ENCODE data around the gene CFAP210. TPM values are rescaled to one million over a fixed set of nuclear protein-coding genes. Genes with fewer than 3 reads are reported as not detected.

The CFAP210 gene, protein sequence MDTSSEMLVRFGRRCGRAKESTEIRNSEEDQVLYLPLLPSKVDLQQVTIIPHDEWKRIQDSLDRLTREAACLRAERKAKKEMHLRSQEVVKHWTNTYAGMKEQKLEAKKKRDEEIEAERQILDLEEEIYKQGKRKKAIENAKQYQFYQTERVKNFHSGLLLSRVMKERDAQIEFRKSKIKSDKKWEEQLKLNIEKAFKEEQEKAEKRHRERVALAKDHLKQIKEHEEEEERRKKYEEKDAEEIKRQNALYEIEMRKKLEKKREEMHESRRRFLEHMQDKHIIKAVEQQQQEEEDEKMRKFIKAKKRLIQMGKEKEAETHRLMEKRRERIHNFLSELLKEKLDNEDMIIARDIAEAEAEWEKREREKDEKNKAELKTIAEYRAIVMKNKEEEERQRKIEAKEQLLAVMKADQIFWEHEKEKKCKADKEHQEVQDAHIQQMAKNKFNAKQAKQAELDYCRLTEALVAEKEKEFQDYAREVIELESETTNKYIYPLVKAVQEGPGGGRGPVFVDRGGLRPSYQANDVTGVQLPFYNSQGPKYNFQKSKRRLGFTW
- total RNA-seq, result not detected

DNA sequence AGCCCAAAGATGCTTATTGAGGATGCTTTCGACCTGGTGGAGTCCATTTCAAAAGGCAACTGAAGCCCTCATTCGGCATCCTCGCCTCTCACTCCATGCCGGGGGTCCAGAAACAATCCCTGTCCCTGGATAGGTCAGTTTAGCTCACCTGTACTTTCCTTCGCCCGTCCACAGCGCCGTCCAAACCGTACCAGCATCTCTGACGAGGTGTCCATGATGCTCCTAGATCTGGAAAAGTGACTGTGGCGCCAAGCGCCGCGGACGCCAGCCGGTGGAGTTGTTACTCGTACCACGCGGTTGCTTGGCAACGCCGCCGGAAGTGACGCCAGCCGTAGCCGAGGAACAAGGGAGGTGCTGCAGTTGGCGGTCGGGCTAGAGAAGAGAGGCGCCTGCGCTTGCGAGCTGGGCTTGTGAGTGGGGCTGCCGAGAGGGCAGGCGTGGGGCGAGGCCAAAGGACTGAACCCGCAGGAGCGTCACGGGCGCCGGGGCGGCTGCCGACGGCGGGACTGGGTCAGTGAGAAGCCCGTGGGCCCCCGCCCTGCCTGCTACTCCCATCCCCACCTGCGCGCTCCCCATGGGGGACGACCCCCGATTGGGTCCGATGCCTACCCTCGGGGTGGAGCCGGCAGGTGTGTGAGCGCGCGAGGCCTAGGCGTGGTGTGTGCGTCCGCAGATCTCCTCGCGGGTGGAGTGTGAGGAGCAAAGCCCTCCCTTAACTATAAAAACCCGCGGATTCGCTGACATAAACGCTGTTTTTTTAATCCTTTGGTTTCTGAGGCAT lies at the start of gene CFAP210, which contains the start of gene PHOSPHO2:
TSS of gene CFAP210 (minus strand) at position 293 of the 781 bp plus-strand sequence. CDS start at position 215, 78 bp downstream.
TSS of gene PHOSPHO2 (plus strand) at position 357 of the 781 bp plus-strand sequence. CDS start 6,503 bp downstream, outside the sequence.
- peak within 1 kb of the TSS; percentile 92 for H3K27ac Mint-ChIP-seq
- H3K36me3 Mint-ChIP-seq, result peaks cover 12% of the 10 kb centered on the region
- peaks cover 3% of the 10 kb centered on the region for H3K27me3 Mint-ChIP-seq
- peak within 1 kb of the TSS; percentile 97 for H3K4me3 Mint-ChIP-seq
- H3K4me1 Mint-ChIP-seq, result peaks cover 11% of the 10 kb centered on the region
- DNase-seq, result peak; percentile 97
- peaks cover 10% of the 10 kb centered on the region for H3K9me3 Mint-ChIP-seq

DNA sequence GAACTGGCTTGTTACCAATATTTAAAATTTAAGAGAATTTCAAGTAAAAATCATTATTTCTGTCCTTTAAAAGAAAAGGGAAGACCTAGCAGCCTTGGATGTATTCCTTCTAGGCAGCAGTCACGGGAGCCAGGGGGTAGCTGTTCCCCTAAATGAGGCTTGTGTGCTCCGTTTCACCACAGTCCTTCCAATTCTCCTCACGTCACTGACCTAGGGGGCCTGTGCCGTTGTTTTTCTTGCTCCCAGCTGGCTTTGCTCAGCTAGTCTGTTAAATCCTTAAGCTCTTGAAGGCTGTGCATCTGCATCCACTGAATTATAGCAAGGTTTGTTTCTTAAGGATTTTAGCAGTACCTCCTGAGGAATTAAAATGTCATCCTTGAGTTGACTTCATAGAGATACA lies 49.3 kb upstream of the CFAP210 start:
- no peaks in the 10 kb centered on the region for H3K4me1 Mint-ChIP-seq
- no peaks in the 10 kb centered on the region for H3K9me3 Mint-ChIP-seq
- peaks cover 35% of the 10 kb centered on the region for H3K36me3 Mint-ChIP-seq
- H3K4me3 Mint-ChIP-seq, result no peak overlapping the region
- H3K27ac Mint-ChIP-seq, result no peak overlapping the region
- DNase-seq, result no peak
- peaks cover 4% of the 10 kb centered on the region for H3K27me3 Mint-ChIP-seq

DNA sequence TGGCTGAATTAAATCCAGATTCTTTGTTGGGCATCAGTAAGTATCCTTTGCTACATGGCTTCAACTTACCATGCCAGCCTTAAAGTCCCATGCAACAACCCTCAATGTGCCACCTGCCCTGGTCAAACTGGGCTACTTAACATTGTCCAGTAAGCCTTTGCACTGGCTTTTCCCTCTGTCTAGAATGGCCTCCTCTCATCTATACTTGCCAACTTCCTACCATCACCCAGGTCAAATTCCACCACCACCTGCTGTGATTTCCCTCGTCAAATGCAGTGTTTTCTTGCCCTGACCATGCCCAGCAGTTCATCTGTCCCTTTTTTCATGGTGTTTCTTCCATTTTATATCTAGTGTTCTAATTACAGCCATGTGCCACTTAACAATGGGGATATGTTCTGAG lies 45.1 kb upstream of the CFAP210 start:
- Mint-ChIP-seq H3K36me3 (peaks cover 28% of the 10 kb centered on the region), H3K27ac (no peak overlapping the region), H3K4me1 (peaks cover 13% of the 10 kb centered on the region), H3K9me3 (no peaks in the 10 kb centered on the region), H3K27me3 (peaks cover 9% of the 10 kb centered on the region), H3K4me3 (no peak overlapping the region)
- no peak for DNase-seq

DNA sequence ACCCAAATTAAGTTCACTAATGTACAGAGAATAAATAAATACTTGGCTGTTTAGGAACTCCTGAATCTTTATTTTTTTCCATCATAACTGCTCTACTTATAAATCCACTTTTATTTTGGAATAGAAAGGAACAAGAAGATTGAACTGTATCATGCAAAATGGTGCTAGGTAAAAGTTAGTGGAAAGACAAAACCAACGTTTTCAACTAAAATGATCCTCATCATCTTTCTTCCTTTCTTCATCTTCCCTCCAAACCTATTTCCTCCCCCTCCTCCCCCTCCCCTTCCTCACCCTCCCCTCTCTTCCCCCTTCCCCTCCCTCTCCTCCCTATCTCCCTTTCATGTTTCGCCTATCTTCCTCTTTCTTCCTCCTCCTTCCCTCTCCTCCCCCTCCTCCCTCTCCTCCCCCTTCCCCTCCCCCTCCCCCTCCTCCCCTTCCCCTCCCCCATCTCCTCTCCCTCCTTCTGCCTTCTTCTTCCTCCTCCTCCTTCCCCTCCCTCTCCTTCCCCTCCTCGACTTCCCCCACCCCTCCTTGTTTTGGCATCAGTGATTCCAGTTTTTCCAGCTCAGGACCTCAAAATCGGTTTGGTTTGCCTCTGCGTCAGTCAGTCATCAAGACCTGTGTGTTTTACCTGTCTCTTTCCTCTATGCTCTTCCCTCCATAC lies 44.5 kb upstream of the CFAP210 start:
- Mint-ChIP-seq H3K27ac (no peak overlapping the region), H3K27me3 (peaks cover 9% of the 10 kb centered on the region), H3K36me3 (peaks cover 23% of the 10 kb centered on the region), H3K9me3 (no peaks in the 10 kb centered on the region), H3K4me1 (peaks cover 13% of the 10 kb centered on the region), H3K4me3 (no peak overlapping the region)
- no peak for DNase-seq

DNA sequence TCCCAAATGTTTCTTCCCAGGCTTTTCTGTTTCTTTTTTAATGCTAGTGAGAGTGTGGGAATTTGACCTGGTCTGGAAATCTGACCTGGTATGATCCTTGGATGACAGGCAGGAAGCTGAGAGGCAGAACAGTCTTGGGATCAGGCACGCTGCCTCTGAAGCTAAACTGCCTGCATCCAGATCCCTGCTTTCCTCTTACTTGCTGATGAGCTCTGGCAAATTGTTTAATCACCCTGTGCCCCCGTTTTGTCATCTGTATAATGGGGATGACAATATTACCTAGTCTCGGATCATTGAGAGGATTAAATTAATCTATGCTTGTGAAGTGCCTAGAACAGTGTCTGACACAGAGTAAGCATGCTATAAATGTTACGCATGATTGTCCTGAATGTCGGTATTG lies 42.7 kb upstream of the CFAP210 start:
- no peak for DNase-seq
- H3K9me3 Mint-ChIP-seq, result no peaks in the 10 kb centered on the region
- H3K36me3 Mint-ChIP-seq, result peaks cover 22% of the 10 kb centered on the region
- H3K27me3 Mint-ChIP-seq, result peaks cover 24% of the 10 kb centered on the region
- H3K4me1 Mint-ChIP-seq, result peaks cover 22% of the 10 kb centered on the region
- no peak overlapping the region for H3K4me3 Mint-ChIP-seq
- no peak overlapping the region for H3K27ac Mint-ChIP-seq

DNA sequence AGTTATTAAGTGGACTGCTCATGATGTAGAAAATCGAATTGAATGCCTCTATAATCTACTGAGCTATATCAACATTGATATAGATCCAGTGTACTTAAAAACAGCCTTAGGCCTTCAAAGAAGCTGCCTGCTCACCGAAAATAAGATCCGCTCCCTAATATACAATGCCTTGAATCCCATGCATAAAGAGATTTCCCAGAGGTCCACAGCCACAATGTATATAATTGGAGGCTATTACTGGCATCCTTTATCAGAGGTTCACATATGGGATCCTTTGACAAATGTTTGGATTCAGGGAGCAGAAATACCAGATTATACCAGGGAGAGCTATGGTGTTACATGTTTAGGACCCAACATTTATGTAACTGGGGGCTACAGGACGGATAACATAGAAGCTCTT lies 41.4 kb upstream of the CFAP210 start:
- DNase-seq, result no peak
- peaks cover 24% of the 10 kb centered on the region for H3K27me3 Mint-ChIP-seq
- H3K36me3 Mint-ChIP-seq, result peaks cover 19% of the 10 kb centered on the region
- H3K9me3 Mint-ChIP-seq, result no peaks in the 10 kb centered on the region
- H3K4me1 Mint-ChIP-seq, result peaks cover 22% of the 10 kb centered on the region
- H3K4me3 Mint-ChIP-seq, result peak overlapping the region; percentile 42
- no peak overlapping the region for H3K27ac Mint-ChIP-seq

DNA sequence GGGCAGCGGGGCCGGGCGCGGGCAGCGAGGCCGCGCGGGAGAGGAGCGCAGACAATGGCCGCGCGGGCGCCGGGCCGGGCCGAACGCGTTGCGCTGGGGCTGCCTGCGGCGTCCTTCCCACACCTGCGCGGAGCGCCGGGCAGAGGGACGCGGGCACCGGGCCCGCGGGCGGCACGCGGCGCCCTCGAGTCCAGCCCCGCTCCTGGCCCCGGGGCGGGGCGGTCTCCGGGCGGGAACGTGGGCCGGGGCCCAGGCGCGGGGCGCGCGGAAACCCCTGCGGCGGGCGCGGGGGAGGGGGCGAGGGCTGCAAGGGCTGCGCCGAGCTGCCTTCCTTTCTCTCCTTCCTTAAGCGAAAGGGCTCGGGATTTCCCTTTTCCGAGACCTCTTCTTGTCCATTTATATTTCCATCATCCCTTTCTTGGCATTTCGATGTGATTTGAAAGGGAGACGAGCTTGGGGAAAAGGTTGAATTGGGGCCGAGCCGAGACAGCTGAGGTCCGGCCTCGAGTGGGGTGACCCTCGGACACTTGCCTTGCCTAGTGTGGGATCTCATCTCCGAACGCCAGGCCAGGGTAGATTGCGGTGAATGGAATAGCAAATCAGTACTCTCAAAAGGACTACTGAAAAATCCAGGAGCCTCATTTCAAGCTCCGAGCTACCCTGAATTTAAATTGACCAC lies 40.1 kb upstream of the CFAP210 start:
- H3K27ac Mint-ChIP-seq, result peak overlapping the region; percentile 69
- peaks cover 11% of the 10 kb centered on the region for H3K36me3 Mint-ChIP-seq
- peak overlapping the region; percentile 77 for H3K4me3 Mint-ChIP-seq
- no peaks in the 10 kb centered on the region for H3K9me3 Mint-ChIP-seq
- peaks cover 24% of the 10 kb centered on the region for H3K27me3 Mint-ChIP-seq
- peak; percentile 52 for DNase-seq
- H3K4me1 Mint-ChIP-seq, result peaks cover 22% of the 10 kb centered on the region

DNA sequence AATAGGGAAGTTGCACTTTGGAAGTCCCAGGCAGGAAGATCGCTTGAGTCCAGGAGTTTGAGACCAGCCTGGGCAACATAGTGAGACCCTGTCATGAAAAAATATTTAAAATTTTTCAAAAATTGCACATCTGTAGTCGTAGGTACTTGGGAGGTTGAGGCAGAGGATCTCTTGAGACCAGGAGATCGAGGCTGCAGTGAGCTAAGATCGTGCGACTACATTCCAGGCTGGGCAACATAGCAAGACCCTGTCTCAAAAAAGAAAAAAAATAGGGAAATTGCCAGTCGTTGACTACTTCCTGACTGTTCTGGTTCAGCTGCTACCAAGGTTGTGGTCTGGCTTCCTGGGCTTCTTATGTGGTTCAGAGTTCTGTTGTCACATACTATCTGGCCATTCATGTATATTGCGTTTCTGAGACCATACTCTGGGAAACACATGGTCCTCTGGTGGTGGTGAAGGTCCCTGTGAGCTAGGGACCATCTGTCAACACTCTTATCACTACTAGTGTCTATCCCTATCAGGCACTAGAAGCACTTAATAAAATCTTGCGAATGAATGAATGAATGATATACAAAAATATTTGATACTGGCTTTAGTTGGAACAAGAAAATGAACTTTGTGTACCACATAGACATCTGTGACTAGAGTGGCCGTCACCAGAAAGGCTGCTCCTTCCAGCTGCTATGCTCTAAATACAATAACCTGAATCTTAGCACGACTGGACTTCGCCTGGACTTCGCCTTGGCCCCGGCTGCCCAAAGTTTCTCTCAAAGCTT lies 38.6 kb upstream of the CFAP210 start:
- Mint-ChIP-seq H3K27me3 (peaks cover 20% of the 10 kb centered on the region), H3K4me1 (peaks cover 22% of the 10 kb centered on the region), H3K4me3 (peak overlapping the region; percentile 85), H3K27ac (peak overlapping the region; percentile 77), H3K36me3 (peaks cover 7% of the 10 kb centered on the region), H3K9me3 (no peaks in the 10 kb centered on the region)
- no peak for DNase-seq

DNA sequence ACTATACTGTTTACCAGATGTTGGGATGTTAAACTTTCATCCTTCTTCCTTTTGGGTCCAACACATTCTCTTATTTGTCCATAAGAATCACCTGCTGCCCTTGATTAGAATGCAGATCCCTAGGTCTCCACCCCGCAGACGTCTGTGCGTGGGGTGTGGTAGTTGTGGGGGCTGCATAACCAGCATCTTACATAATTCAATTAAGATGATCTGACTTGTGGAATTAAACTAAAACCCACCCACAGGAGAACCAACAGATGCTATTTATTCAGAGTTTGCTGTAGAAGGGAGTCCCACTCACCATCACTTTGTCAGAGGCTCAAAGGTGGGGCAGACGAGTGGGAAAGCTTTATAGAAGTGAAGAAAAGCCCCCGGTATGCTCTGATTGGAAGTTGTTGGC lies 37.9 kb upstream of the CFAP210 start:
- Mint-ChIP-seq H3K27me3 (peaks cover 20% of the 10 kb centered on the region), H3K9me3 (no peaks in the 10 kb centered on the region), H3K4me3 (peak overlapping the region; percentile 13), H3K4me1 (peaks cover 22% of the 10 kb centered on the region), H3K36me3 (peaks cover 6% of the 10 kb centered on the region), H3K27ac (peak overlapping the region; percentile 25)
- DNase-seq, result no peak

DNA sequence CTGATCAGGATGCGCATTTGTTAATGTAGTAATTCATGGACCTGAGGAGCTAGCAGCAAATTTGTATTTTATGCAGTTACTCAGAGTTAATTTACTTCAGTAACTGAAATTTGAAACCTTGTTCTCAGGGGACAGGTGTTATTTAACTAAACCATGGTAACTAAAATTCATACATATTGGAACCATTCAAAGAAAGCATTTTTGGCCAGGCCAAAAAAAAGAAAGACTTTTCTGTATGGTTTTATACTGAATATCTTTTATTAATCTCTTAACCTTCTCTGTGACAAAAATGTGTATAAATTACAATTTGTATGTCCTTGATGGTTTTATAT lies 35.0 kb upstream of the CFAP210 start:
- H3K27ac Mint-ChIP-seq, result no peak overlapping the region
- H3K27me3 Mint-ChIP-seq, result peaks cover 15% of the 10 kb centered on the region
- H3K4me3 Mint-ChIP-seq, result no peak overlapping the region
- H3K36me3 Mint-ChIP-seq, result no peaks in the 10 kb centered on the region
- no peak for DNase-seq
- no peaks in the 10 kb centered on the region for H3K9me3 Mint-ChIP-seq
- peaks cover 9% of the 10 kb centered on the region for H3K4me1 Mint-ChIP-seq

DNA sequence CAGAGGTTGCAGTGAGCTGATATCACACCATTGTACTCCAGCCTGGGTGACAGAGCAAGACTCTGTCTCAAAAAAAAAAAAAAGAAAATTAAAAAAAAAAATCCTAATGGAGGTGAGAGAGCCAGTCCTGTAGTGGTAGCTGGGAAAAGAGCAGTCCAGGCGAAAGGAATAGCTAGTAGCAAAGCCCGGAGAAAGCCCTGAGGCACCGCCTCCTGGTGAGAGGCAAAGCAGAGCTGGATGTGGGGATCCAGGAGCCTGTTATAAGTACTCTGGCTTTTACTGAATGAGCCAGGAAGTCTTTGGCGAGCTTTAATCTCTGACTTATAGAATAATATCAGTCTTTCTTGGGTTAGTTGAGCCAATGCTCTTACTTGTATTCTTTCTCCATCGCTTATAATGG lies 32.9 kb upstream of the CFAP210 start:
- Mint-ChIP-seq H3K9me3 (no peaks in the 10 kb centered on the region), H3K27ac (no peak overlapping the region), H3K4me1 (no peaks in the 10 kb centered on the region), H3K4me3 (no peak overlapping the region), H3K27me3 (peaks cover 2% of the 10 kb centered on the region), H3K36me3 (no peaks in the 10 kb centered on the region)
- no peak for DNase-seq

DNA sequence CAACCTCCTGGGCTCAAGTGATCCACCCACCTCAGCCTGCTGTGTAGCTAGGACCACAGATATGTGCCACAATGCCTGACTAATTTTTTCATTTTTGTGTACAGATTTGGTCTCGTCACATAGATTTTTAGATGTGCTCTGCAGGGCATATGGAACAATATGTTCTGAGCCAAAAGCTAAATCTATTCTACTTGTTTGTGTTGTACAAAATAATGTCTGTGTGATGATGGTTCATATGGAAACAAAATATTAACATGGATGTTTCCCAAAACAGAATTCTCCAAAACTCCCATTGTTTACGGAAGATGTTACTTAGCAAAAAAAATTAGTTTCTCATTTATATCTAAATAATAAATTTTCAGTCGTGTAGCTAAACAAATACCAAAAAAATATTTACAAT lies 26.8 kb upstream of the CFAP210 start:
- H3K36me3 Mint-ChIP-seq, result no peaks in the 10 kb centered on the region
- H3K27ac Mint-ChIP-seq, result no peak overlapping the region

DNA sequence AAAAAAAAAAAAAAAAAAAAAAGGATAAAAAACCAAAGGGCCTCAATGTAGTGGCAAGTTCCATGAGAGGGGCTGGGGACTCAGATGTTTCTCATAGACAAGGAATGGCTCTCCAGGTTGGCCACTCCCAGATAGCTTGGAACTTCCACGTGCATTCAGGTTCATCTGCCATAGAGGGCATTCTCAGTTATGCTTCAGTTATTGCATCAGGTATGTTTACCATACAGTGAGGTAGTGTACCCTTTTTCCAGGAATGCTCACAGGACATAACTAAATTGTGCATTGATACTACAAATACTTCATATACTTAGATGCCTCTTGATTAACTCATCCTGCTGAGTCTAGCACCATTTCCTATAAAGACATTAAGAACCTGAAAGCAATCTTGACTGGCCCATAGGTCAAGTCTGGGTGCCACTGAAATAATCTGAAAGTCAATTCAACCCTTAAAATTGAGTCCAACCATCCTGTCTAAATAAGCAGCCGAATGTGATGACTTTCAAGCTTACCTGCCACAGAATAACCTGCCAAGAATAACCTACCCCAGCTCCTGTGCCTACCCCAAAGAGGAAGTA lies 24.8 kb upstream of the CFAP210 start:
- Mint-ChIP-seq H3K27me3 (no peaks in the 10 kb centered on the region), H3K27ac (no peak overlapping the region), H3K4me3 (no peak overlapping the region), H3K36me3 (no peaks in the 10 kb centered on the region), H3K9me3 (no peaks in the 10 kb centered on the region), H3K4me1 (peaks cover 3% of the 10 kb centered on the region)
- DNase-seq, result no peak

More for the DNA sequence above, 26.8 kb upstream of the CFAP210 start:
- Mint-ChIP-seq H3K4me3 (no peak overlapping the region), H3K4me1 (peaks cover 3% of the 10 kb centered on the region), H3K27me3 (no peaks in the 10 kb centered on the region), H3K9me3 (no peaks in the 10 kb centered on the region)
- DNase-seq, result no peak

DNA sequence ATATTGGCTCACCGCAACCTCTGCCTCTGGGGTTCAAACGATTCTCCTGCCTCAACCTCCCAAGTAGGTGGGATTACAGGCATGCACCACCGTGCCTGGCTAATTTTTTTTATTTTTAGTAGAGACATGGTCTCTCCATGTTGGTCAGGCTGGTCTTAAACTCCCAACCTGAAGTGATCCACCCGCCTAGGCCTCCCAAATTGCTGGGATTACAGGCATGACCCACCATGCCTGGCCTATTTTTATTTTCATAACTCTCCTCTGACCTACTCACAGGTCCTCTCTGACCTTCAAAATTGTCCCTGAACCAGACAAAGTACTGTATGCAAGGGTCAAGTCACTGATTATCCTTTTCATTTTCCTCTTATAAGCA lies 23.5 kb upstream of the CFAP210 start:
- Mint-ChIP-seq H3K27me3 (no peaks in the 10 kb centered on the region), H3K27ac (no peak overlapping the region), H3K36me3 (no peaks in the 10 kb centered on the region)

More for the DNA sequence above, 23.5 kb upstream of the CFAP210 start:
- no peaks in the 10 kb centered on the region for H3K9me3 Mint-ChIP-seq
- H3K4me1 Mint-ChIP-seq, result peaks cover 3% of the 10 kb centered on the region
- DNase-seq, result no peak
- H3K4me3 Mint-ChIP-seq, result no peak overlapping the region

Data from activated naive CD8-positive, alpha-beta T cell treated with anti-CD3 and anti-CD28 coated beads for 36 hours (primary cell).